Thyroid gland (tissue), 4 donors: ENCODE data around the gene MGLL.

ENCODE experiments used
- POLR2A ChIP-seq, 2 donors: fragments of 450-650 bp; IDR thresholded peaks; one replicate each; pipeline ENCODE4 v1.6.1; 2017; ENCODE audit warnings: antibody characterized with exemption in 2 of 2, mild to moderate bottlenecking in 2 of 2, moderate library complexity in 1 of 2
- TF ChIP-seq, protein P1 (sequence below), 6 experiments: fragments of 200-600 bp in 3 of 6; fragments of 450-650 bp in 3 of 6; sonication (generic) in 3 of 6; IDR thresholded peaks; one replicate each; pipeline ENCODE4 v1.5.1; 2016 to 2019; ENCODE audit warnings: antibody characterized with exemption in 6 of 6, mild to moderate bottlenecking in 2 of 6, inconsistent platforms in 1 of 6, moderate library complexity in 1 of 6

DNA sequence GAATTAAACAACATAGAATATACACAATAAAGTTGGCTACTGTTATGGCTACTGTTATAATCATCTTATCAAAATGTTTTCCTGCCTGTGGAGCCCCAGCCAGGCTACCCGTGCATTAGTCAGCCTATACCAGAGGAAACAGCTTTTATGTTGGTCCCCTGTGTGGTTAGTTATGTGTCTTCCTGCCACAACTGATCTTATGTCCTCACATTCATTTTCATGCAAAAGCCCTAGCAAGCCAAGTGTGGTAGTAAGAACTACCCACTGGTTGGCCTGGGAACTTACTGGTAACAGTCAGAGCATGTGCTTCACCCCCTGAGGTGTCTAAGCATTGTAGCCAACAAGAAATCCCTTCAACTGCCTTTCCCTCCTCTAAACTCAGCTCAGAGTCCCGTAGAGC, 21.8 kb downstream of the MGLL start:
- TF ChIP-seq POLR2A (IDR thresholded peaks at IDR 0.05) = no peak
- TF ChIP-seq, protein P1, sequence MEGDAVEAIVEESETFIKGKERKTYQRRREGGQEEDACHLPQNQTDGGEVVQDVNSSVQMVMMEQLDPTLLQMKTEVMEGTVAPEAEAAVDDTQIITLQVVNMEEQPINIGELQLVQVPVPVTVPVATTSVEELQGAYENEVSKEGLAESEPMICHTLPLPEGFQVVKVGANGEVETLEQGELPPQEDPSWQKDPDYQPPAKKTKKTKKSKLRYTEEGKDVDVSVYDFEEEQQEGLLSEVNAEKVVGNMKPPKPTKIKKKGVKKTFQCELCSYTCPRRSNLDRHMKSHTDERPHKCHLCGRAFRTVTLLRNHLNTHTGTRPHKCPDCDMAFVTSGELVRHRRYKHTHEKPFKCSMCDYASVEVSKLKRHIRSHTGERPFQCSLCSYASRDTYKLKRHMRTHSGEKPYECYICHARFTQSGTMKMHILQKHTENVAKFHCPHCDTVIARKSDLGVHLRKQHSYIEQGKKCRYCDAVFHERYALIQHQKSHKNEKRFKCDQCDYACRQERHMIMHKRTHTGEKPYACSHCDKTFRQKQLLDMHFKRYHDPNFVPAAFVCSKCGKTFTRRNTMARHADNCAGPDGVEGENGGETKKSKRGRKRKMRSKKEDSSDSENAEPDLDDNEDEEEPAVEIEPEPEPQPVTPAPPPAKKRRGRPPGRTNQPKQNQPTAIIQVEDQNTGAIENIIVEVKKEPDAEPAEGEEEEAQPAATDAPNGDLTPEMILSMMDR (IDR thresholded peaks at IDR 0.05) = no peak
